ENCODE results near the gene ZNF341.
"Not testable (repeated sequence)": the region's sequence is repeated elsewhere in the genome, so short reads cannot be mapped to it uniquely, and the experiment has no call there.

Gene ZNF341

DNA sequence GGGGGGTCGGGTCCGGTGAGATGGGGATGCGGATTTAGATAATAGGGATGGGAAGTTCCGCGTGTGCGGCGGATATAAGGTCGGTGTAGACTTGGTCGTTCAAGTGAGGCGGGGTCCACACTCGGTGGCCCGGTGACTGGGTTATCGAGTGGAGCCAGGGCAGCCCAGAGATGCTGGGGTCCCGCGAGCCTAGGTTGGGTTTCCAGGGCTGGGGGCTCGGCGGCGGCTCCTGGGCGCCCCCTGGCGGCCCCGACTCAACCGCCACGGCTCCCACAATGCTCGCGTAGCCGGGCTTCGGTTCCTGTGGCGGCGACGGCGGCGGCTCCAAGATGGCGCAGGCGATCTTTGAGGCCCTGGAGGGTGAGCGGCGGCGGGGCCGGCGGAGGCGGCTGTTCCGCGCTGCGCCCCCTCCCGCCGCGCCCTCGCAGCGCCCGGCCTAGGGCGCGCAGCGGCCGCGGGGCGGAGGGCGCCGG lies at the start of gene ZNF341:
ZNF341 (plus strand) TSS at position 304 of the 473 bp plus-strand sequence; CDS start at position 330, 26 bp downstream.
- peak; percentile 78 to 82 for DNase-seq (ENCODE audit: extremely low read depth in 1 of 2, low read depth in 1 of 2)

DNA sequence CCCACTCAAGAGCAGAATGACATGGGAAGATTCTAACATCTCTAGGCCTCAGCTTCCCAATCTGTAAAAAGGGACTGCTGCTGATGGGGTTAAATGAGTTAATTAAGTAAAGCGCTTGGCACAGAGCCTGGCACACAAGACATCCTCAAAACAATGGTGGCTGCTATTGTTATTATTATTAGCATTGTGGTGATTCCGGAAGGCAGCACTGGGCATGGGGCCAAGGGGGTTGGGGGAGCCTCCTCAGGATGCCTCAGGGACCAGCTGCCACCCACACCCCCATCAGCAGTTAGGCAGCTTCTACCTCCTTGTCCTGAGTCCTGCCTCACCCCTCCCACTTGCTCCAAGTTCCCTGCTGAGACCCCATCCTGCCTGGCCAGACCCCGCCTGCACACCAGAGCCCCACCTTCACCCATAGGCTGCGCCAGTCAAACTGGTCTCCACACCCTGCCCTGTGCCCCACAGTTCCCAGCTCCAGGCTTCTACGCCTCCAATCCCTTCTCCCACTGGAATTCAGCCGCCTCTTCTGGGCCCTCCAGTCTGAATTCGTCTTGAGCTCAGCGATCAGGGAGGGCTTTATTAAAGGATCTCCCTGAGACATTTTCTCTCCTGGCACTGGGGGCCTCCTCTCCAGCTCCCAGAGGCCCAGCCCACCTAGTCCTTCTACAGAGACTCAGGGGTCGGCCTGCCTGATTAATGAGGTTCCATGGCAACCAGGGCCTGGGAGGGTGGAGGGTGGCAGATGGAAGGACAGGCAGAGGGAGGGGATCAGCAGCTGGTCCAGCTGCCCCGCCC lies 47.1 kb upstream of the ZNF341 start:
- no peak for DNase-seq (ENCODE audit: extremely low read depth in 1 of 2, low read depth in 1 of 2)

DNA sequence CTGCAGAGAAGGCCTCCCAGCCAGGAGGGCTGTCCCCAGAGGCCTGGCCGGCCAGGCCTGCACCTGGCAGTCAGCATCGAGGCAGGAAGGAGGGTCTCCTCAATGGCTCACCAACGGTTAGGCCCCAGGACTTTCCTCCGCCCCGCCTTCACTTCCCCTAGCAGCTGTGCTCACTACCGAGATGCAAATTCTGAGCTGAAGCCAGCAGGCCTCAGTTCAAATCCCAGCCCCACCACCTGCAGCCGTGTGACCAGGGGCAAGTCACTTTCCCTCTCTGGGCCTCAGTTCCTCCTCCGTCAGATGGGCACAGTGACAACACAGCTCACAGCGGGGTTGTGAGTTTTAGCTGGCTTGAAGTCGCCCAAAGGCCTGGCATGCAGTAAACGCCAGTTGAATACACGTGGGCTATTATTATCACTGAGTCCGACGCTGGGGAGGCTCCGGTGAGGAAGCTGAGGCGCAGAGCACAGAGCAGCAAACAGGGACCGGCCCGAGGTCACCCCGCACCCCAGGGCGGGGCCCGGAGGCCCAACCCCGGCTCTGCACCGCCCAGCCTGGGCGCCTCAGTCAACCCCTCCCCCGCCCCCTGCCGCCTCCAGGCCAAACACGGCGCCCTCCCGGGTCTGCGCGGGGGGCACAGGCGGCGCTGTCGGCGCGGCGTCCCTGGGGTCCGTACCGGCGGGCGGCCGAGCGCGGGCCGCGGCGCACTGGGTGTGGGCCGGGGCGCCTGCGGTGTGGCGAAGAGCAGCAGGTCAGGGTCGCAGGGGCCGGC lies 46.3 kb upstream of the ZNF341 start:
- DNase-seq (ENCODE audit: extremely low read depth in 1 of 2, low read depth in 1 of 2), result peak in 1 of 2 donors; percentile 52

DNA sequence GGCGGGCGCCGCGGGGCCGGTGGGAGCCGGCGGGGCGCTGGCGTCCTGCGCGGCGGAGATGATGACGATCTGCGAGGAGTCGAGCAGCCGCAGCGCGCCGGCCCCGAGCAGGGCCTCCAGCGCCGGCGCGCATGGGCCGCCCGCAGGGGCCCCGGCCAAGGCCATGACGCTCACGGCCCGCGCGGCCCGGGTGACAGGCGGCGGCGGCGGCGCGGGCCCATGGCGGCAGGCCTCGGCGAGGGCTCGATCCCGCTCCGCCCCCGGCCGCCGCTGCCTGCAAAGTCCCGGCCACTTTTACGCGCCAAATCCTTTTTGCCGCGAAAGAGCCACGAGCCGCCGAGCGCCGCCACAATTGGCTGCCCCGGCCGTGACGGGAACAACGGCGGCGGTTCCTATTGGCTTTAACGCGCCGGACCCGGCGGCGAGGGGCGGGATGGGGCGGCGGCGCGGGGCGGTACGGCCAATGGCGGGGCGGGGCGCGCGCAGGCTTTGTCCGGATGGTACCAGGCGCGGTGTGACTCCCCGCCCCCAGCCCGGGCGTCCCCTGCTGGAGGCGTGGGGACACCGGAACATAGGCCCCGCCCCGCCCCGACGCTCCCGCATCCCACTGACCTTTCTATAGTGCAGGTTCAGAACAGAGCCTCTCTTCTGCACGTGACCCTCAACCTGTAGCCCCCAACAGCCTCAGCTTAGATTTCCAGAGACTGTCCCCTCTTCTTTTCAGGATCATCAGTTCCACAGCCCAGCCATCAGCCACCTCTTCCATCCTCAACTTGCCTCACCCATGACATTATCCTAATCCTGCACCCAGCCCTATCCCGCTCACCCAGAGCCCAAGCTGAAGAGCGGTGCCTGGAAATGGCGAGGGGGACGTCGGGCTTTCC lies 45.5 kb upstream of the ZNF341 start, which contains the start of gene E2F1:
E2F1 (minus strand) TSS at position 286 of the 884 bp plus-strand sequence; CDS start at position 165, 121 bp downstream.
- peak; percentile 91 to 97 for DNase-seq (ENCODE audit: extremely low read depth in 1 of 2, low read depth in 1 of 2)

DNA sequence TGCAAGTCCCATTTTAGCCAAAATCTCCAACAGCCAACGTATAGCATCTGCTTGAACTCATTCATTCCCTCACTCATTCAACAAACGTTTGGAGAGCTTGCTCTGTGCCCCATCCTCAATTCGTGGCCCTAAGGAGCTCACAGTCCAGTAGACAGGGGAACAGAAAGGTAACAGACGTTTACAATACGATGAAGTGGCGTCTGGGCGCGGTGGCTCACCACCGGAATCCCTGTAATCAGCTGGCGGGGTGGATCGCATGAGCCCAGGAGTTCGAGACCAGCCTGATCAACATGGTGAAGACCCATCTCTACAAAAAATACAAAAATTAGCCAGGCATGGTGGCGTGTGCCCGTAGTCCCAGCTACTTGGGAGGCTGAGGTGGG lies 44.8 kb upstream of the ZNF341 start:
- DNase-seq (ENCODE audit: extremely low read depth in 1 of 2, low read depth in 1 of 2), result no peak

DNA sequence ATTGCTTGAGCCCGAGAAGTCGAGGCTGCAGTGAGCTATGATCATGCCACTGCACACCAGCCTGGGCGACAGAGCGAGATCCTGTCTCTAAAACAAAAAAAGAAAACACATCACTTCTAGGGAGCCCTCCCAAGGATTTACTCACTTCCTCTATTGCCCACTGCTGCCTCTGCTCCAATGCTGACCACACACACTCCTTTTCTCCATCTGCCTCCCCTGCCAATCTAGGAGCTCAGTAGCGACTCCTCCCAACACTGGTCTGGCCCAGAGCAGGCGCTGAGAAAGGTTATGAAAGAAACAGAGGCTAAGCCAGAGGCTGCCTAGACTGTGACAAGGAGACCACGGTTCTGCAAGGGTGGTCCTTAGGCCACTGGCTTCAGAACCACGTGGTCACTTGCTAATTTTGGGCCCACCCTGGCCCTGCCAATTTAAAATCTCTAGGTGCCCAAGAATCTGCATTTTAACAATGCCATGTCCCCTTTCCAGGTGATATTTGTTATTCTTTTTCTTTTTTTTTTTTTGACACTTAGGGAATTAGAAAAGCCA lies 44.4 kb upstream of the ZNF341 start:
- DNase-seq (ENCODE audit: extremely low read depth in 1 of 2, low read depth in 1 of 2), result no peak

DNA sequence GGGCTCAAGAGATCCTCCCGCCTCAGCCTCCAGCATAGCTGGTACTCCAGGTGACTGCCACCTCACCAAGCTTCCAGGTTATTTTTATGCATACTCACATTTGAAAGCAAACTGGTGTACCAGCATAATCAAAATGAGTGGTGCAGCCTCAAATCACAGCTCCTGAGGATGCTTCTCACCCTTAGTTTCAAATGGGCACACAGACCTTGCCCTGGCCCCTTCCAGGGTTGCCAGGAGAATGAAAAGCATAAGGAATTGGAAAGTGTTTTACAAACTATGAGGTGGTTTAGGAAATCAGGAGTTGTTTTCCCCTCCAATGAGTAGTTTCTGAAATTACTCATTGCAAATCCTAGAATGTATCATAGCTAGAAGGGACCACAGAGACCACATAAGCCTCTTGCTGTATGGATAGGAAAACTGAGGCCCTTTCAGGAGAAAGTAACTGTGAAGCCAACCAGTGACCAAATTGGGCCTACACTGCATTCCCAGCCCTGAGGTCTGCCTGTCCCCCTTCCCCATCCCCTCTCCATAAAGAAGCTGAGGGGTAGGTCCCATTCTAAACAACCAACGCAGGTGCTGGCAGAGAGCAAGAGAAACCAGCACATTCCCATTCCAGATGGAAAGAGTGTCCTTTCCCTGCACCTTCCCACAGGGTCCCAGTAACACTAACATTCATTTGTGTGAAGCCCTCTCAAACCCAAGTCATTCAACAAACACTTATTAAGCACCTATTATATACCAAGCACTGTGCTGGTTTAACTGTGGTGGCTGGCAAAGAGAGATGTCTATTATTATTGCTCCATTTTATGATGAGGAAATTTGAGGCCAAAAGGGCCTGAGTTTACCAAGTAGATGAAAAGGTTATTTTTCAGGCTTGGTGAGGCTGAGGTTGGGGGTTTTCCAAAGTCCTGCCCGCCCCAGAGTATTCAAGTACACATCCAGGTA lies 43.5 kb upstream of the ZNF341 start:
- DNase-seq (ENCODE audit: extremely low read depth in 1 of 2, low read depth in 1 of 2), result no peak

DNA sequence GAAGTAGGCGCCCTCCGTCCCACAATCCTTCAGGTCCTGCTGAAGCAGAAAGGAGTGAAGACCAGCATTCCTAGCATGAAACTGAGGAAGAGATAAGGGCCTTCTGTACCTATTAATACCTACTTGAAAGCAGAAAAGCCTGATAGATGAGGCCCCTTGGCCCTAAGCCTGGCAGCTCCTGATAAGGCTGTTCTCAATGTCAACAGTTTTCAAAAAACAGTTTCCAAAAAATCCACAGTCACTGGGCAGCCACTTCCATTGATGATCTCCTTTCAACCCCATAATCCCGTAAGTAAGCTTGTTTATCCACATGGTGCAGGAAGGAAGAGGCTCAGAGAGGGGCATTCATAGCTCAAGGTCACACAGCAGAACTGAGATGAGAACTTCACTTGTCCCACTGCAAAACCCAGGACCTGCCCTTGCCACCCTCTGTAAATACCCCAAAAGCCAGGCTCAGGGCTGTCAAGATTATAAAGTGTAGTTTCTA lies 42.8 kb upstream of the ZNF341 start:
- DNase-seq (ENCODE audit: extremely low read depth in 1 of 2, low read depth in 1 of 2), result no peak

DNA sequence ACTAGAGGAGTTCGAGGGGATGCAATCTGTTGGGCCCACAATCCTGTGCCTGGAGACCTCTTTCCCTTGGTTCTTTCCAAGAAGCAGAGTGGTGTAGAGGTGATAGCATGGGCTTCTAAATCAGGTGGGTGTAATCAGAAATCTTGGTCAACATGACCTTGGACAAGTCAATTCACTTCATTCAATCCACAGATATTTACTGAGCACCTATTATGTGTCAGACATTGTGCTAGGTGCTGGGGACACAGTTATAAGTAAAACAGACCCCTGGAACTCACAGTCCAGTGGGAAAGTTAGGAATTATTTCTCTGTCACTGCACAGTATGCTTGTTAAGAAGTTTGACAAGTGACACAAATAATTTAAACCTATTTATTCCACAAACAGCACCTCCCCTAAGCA lies 42.3 kb upstream of the ZNF341 start:
- DNase-seq (ENCODE audit: extremely low read depth in 1 of 2, low read depth in 1 of 2), result no peak

DNA sequence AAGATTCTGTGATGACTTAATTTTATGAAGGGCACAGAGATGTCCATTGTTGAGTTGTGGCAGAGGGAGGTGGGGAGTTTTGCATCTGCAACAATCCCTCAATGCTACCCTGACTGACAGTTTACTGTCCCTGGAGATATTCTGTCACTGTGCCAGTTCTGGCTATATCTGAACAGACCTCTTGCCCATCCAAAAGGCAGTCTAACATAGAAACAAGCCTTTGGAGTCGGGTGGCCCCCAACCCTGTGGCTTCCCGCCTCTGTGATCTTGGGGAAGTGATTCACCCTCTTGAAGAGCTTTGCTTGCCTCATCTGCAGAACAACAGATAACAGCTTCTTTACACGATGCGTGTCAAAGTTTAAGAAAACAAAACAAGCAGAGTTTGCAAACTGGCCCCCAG lies 41.8 kb upstream of the ZNF341 start:
- peak; percentile 40 to 72 for DNase-seq (ENCODE audit: extremely low read depth in 1 of 2, low read depth in 1 of 2)

DNA sequence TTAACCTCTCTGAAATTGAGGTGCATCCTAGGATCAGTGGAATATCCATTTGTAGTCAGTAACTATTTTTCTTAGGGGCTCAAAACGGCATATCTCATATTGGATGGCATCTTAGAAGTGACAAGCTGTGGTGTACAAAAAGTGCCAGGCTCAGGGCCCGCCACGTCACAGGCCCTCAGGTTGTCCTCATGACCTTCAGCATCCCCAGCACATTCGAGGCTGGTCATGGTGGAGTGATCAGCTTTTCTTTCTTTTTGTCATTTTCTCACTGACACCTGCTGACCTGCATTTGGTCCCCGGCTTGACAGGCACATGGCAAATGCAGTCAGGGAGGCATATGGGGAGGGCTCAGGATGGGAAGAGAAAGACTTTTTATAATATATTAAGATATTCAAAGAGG lies 38.5 kb upstream of the ZNF341 start:
- DNase-seq (ENCODE audit: extremely low read depth in 1 of 2, low read depth in 1 of 2), result no peak

DNA sequence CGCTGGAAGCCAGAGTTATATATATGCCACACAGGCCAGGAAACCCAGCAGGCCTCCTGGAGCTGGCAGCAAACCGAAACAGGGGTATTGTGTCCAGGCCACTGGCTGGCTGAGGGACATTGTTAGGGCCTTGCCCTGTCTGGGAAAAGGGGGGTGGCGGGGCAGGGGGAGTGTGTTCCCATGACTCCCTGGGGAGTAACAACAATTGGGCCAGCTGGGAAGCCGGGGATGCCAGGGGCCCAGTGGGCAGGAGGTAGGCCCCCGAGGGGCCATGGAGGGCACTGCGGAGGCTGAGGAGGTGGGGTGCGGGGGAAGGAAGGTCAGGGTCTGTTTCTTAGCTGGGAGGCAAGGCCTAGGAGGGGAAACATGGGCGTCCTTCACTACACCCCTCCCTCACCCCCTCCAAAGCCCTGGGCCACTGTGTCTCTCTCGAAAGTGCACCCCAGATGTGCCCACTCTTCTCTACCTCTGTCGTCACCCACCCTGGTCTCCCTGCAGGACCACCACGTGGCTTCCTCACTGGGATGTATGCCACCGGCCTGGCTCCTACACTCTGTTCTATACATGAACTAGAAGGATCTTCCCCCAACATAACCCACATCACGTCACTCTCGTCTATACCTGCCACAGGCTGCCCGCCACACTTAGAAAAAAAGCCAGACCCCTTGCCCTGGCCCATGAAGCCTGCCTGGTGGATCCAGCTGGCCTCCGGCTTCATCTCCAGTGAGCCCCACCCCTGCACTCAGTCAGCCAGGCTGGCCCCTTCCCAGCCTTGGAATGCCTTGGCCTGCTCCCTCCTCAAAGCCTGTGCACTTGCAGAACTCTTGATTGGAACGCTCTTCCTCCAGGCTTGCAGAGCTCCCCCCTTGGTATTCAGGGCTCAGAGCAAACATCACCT lies 37.8 kb upstream of the ZNF341 start:
- no peak for DNase-seq (ENCODE audit: extremely low read depth in 1 of 2, low read depth in 1 of 2)

DNA sequence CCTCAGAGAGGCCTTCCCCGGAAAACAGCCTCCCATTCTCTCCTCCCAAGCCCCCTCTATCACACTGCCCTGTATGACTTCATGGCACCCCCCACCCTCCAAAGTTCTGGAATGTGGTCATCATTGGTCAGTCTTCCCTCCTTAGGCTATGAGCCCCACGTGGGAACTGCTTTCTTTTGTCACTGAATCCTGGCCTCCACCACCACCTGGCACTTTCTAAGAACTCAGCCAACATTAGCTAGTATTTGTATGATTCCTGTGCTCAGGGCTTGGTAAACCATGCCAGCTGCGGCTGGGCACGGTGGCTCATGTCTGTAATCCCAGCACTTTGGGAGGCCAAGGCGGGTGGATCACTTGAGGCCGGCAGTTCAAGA lies 37.2 kb upstream of the ZNF341 start:
- DNase-seq (ENCODE audit: extremely low read depth in 1 of 2, low read depth in 1 of 2), result no peak

DNA sequence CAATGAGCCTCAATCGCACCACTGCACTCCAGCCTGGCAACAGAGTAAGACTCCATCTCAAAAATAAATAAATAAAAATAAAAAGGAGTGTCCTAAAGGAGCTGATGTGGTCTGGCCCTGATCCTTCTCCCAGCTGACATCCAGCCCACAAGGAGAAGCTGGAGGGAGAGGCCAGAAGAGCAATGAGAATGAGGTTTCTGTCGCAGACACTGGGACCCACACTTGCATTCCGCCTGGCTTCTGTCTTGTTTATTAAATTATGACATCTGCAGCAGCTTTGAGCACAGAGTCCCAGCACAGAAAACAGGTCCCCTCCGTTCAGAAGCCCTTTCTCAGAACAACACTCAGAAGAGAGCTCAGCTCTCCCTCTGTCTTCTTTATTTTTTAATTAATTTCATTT lies 35.3 kb upstream of the ZNF341 start:
- DNase-seq (ENCODE audit: extremely low read depth in 1 of 2, low read depth in 1 of 2), result no peak

DNA sequence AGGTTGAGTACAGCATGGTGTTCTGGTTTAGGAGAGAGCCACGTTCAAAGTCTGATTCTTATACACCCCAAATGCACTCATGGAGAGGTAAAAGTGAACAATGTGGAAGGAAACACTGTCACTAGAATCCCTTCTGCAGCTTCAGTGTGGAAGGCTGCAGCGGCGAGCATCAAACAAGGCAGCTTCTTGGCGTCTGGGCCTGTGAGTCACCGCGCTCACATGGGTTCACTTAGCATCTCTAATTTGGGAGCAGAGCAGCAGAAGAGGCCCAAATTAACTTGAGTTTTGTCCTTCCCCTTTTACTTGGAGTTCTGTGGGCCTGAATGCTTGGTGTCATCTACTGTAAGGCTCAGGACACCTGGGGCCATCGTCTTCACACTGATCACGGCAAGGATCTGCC lies 34.7 kb upstream of the ZNF341 start:
- no peak for DNase-seq (ENCODE audit: extremely low read depth in 1 of 2, low read depth in 1 of 2)

DNA sequence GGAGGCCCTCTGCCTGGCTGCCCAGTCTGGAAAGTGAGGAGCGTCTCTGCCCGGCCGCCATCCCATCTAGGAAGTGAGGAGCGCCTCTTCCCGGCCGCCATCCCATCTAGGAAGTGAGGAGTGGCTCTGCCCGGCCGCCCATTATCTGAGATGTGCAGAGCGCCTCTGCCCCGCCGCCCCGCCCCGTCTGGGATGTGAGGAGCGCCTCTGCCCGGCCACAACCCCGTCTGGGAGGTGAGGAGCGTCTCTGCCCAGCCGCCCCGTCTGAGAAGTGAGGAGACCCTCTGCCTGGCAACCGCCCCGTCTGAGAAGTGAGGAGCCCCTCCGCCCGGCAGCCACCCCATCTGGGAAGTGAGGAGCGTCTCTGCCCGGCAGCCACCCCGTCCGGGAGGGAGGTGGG lies 32.8 kb upstream of the ZNF341 start:
- DNase-seq (ENCODE audit: extremely low read depth in 1 of 2, low read depth in 1 of 2), result not testable (repeated sequence)

DNA sequence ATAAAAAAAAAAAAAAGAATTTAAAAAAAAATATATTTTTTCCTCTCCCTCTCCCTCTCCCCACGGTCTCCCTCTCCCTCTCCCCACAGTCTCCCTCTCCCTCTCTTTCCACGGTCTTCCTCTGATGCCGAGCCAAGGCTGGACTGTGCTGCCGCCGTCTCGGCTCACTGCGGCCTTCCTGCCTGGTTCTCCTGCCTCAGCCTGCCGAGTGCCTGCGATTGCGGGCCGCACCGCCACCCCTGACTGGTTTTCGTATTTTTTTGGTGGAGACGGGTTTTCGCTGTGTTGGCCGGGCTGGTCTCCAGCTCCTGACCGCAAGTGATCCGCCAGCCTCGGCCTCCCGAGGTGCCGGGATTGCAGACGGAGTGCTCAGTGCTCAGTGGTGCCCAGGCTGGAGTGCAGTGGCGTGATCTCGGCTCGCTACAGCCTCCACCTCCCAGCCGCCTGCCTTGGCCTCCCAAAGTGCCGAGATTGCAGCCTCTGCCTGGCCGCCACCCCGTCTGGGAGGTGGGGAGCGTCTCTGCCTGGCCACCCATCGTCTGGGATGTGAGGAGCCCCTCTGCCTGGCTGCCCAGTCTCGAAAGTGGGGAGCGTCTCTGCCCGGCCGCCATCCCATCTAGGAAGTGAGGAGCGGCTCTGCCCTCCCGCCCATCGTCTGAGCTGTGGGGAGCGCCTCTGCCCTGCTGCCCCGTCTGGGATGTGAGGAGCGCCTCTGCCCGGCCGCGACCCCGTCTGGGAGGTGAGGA lies 30.9 kb upstream of the ZNF341 start:
- DNase-seq (ENCODE audit: extremely low read depth in 1 of 2, low read depth in 1 of 2), result not testable (repeated sequence)

Data from stimulated activated CD8-positive, alpha-beta memory T cell treated with anti-CD3 and anti-CD28 coated beads, Interleukin-7, amount 100 ng/mL, for 48 hours (primary cell).